ENCODE measurements around the gene P2RY2.
A peak's percentile ranks its signal among the peaks of the same experiment; 100 is the strongest.
"Not testable (repeated sequence)": the region's sequence is repeated elsewhere in the genome, so short reads cannot be mapped to it uniquely, and the experiment has no call there.

P2RY2 gene

GRCh38 chr11:73271936-73272679 lies 54.0 kb downstream of the P2RY2 start, which contains the start of gene P2RY6:
Gene P2RY6, plus strand, starts transcription at chr11:73272338. Its CDS starts 24,181 bp downstream, at chr11:73296519.
- no peak within 1 kb of the TSS for H3K4me3 Mint-ChIP-seq
- no peaks in the 10 kb centered on the region for H3K36me3 Mint-ChIP-seq
- peak within 1 kb of the TSS; percentile 62 for H3K27ac Mint-ChIP-seq
- H3K27me3 Mint-ChIP-seq, result peaks cover 10 to 15% of the 10 kb centered on the region in 2 donors
- peaks cover 24 to 32% of the 10 kb centered on the region in 2 donors for H3K4me1 Mint-ChIP-seq
- no peaks in the 10 kb centered on the region for H3K9me3 Mint-ChIP-seq
- peak; percentile 50 to 64 for ATAC-seq (replicated peaks)
- no peak for DNase-seq

DNA sequence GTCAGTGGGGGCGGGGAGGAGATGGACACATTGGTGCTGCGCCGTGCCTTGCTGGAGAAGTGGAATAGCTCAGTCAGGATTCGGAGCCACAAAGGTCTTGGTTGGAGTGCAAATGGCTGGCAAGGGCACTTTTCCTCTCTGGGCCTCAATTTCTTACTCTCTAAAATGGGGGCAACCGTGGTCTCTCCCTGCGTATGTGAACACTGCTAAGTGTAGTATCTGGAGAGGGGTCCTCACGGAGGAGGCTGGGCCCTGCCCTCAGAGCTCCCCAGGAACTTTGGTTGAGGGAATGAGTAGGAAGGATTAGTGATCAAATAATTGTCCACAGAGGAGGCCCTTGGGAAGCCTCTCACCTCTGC lies 54.6 kb downstream of the P2RY2 start:
- H3K27me3 Mint-ChIP-seq, result peaks cover 10 to 15% of the 10 kb centered on the region in 2 donors
- peaks cover 24 to 32% of the 10 kb centered on the region in 2 donors for H3K4me1 Mint-ChIP-seq
- DNase-seq, result no peak
- H3K36me3 Mint-ChIP-seq, result no peaks in the 10 kb centered on the region
- H3K9me3 Mint-ChIP-seq, result no peaks in the 10 kb centered on the region
- H3K4me3 Mint-ChIP-seq, result no peak overlapping the region
- no peak overlapping the region for H3K27ac Mint-ChIP-seq
- no peak for ATAC-seq (replicated peaks)

DNA sequence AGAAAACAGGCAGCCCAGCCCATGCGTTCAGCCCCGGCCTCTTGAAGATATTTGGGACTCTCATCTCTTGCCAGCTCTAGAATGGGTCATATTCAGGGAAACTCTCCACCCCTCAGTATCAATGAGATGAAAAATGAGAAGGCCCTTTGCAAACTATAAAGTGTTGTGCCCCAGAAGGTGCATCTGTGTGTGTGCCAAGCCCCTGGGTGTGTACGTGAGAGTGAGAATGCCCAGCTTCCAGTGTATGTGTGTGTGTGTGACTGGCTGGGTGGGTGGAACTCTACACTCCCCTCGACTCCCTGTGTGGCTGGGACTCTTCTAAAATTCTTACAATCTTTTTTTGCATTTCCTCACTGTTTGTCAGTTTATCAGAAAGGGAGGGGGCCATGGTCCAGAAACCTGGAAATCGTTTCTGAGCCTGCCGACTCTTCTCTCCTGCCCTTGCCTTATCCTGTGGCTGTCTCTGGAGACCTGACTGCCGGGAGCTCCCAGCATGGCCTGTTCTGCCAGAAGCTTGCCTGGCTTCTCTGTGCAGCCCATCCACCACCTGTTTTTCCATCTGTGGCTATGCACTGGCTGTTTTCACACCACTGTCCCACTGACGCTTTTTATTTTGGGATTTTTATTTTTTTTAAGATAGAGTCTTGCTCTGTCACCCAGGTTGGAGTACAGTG lies 55.3 kb downstream of the P2RY2 start:
- no peaks in the 10 kb centered on the region for H3K36me3 Mint-ChIP-seq
- H3K9me3 Mint-ChIP-seq, result no peaks in the 10 kb centered on the region
- ATAC-seq (replicated peaks) (no peak), DNase-seq (no peak)
- H3K4me3 Mint-ChIP-seq, result no peak overlapping the region
- H3K27me3 Mint-ChIP-seq, result peaks cover 6 to 15% of the 10 kb centered on the region in 2 donors
- peaks cover 24 to 32% of the 10 kb centered on the region in 2 donors for H3K4me1 Mint-ChIP-seq
- no peak overlapping the region for H3K27ac Mint-ChIP-seq

- not testable (repeated sequence) for H3K27me3 Mint-ChIP-seq; ATAC-seq (replicated peaks); DNase-seq; H3K36me3 Mint-ChIP-seq; H3K4me3 Mint-ChIP-seq; H3K9me3 Mint-ChIP-seq
- peak overlapping the region; percentile 80 for H3K27ac Mint-ChIP-seq
- H3K4me1 Mint-ChIP-seq, result peaks cover 21 to 27% of the 10 kb centered on the region in 2 donors
Observed at GRCh38 chr11:73274191-73274590, 56.1 kb downstream of the P2RY2 start.

GRCh38 chr11:73274722-73275380 lies 56.8 kb downstream of the P2RY2 start:
- Mint-ChIP-seq H3K27ac (no peak overlapping the region), H3K9me3 (no peaks in the 10 kb centered on the region), H3K4me3 (no peak overlapping the region), H3K27me3 (peaks cover 3% of the 10 kb centered on the region in 2 donors), H3K4me1 (peaks cover 19 to 23% of the 10 kb centered on the region in 2 donors), H3K36me3 (no peaks in the 10 kb centered on the region)
- DNase-seq (no peak), ATAC-seq (replicated peaks) (peak in 1 of 2 donors; percentile 22)

DNA sequence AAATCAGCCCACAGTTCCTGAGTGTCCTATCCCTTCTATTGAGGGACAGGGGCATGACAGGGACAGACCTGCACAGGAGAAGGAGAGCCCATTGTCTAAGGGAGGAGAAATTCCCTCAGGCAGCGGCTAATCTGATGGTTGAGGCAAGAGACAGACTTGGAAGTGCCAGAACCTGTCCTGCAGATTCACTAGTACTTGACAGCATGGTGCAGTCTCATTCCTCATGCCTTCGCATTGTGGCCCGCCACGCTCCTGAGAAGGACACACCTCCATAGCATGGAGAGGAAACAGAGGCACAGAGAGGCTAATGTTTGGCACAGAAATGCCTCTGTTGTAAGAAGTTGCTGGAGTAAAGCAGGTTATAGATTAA lies 57.3 kb downstream of the P2RY2 start:
- Mint-ChIP-seq H3K4me1 (peaks cover 14 to 20% of the 10 kb centered on the region in 2 donors), H3K9me3 (no peaks in the 10 kb centered on the region), H3K36me3 (no peaks in the 10 kb centered on the region), H3K27ac (no peak overlapping the region), H3K27me3 (no peaks in the 10 kb centered on the region), H3K4me3 (no peak overlapping the region)
- DNase-seq (no peak), ATAC-seq (replicated peaks) (no peak)

GRCh38 chr11:73277467-73277866 lies 59.4 kb downstream of the P2RY2 start:
- no peaks in the 10 kb centered on the region for H3K36me3 Mint-ChIP-seq
- peaks cover 15 to 18% of the 10 kb centered on the region in 2 donors for H3K4me1 Mint-ChIP-seq
- DNase-seq (no peak), ATAC-seq (replicated peaks) (no peak)
- no peak overlapping the region for H3K27ac Mint-ChIP-seq
- H3K9me3 Mint-ChIP-seq, result no peaks in the 10 kb centered on the region
- H3K4me3 Mint-ChIP-seq, result no peak overlapping the region
- no peaks in the 10 kb centered on the region for H3K27me3 Mint-ChIP-seq

GRCh38 chr11:73280626-73281025 lies 62.5 kb downstream of the P2RY2 start:
- H3K27me3 Mint-ChIP-seq, result no peaks in the 10 kb centered on the region
- no peaks in the 10 kb centered on the region for H3K9me3 Mint-ChIP-seq
- DNase-seq, result no peak
- ATAC-seq (replicated peaks), result peak in 1 of 2 donors; percentile 12
- H3K27ac Mint-ChIP-seq, result peak overlapping the region; percentile 59
- no peaks in the 10 kb centered on the region for H3K36me3 Mint-ChIP-seq
- H3K4me3 Mint-ChIP-seq, result no peak overlapping the region
- H3K4me1 Mint-ChIP-seq, result peaks cover 13 to 21% of the 10 kb centered on the region in 2 donors

- no peaks in the 10 kb centered on the region for H3K9me3 Mint-ChIP-seq
- H3K4me3 Mint-ChIP-seq, result no peak overlapping the region
- no peak overlapping the region for H3K27ac Mint-ChIP-seq
- no peaks in the 10 kb centered on the region for H3K27me3 Mint-ChIP-seq
- peaks cover 13 to 21% of the 10 kb centered on the region in 2 donors for H3K4me1 Mint-ChIP-seq
- DNase-seq (no peak), ATAC-seq (replicated peaks) (peak in 1 of 2 donors; percentile 17)
- no peaks in the 10 kb centered on the region for H3K36me3 Mint-ChIP-seq
Observed at GRCh38 chr11:73281201-73281741, 63.2 kb downstream of the P2RY2 start.

DNA sequence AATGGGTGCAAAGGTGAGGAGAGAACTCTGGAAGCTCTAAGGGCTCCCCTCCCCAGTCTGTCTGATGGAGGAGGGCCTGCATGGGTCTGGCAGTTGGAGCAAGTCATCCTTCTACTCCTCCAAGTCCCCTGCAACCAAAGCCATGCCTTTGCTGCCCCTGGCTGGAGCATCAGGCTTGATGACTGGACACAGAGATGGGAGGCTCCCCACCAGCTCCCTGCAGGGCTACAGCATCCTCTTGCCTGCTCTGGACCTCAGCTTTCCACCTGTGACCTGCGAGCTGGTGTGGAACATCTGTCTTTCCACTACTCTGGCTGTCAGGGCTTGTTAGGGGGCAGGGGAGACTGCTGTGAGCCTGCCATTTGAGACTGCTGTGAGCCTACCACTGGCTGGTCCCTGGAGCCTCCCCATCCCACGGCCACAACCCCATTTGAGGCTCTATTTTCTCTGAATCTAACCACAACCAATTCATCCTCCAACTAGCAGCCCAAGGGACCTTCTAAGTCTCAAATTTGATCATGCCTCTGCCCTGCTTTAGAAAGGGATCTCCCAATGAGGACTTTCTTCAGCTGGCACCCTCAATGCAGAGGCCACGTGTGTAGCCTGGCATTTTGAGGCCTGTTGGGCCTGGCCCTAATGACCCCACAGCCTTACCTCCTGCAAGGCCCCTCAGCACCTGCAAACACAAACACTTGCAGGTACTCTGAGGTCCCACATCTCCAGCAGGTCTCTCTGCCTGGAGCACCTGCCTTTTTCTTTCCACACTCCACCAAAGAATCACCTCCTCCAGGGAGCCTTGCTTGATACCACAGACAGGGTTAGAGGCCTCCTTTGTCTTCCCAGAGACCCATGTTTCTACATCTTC lies 63.9 kb downstream of the P2RY2 start:
- Mint-ChIP-seq H3K27ac (peak overlapping the region; percentile 74), H3K9me3 (no peaks in the 10 kb centered on the region), H3K27me3 (no peaks in the 10 kb centered on the region), H3K36me3 (no peaks in the 10 kb centered on the region), H3K4me1 (peaks cover 17 to 27% of the 10 kb centered on the region in 2 donors), H3K4me3 (no peak overlapping the region)
- ATAC-seq (replicated peaks) (peak; percentile 74 to 85), DNase-seq (no peak)

DNA sequence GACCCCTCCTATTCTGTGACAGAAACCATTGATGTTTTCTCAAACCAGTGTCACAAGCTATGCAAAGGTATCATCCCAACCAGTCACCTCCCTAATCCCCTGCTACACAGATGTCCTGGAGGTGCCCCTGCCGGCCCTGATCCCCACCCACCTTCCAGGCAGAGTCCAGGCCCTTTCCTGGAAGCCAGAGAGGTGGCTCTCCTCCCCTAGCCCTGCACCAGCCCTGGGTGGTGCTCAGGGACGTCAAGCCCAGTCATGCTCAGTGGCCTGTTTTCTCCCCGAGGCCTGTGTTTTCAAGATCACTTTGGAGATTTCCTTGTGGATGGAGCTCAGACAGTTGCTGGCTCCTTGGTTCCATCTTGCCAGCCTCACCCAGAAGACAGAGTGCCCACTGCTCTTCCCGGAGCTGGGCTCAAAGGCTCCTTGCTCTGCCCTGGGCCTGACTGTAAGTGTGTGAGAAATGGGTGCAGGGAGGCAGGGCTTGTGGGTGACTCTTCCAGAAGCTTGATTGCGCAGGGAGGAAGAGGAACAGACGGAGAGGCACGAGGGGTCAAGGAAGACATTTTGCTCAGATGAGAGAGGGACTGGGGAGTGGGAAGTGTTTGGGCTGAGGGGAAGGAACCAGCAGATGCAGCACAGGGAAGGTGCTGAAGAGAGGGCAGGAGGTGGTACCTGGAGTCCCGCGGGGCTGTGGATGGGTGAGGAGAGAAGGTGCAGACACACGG lies 65.4 kb downstream of the P2RY2 start:
- ATAC-seq (replicated peaks) (no peak), DNase-seq (no peak)
- Mint-ChIP-seq H3K4me3 (no peak overlapping the region), H3K27ac (peak overlapping the region; percentile 28), H3K36me3 (no peaks in the 10 kb centered on the region), H3K27me3 (no peaks in the 10 kb centered on the region), H3K4me1 (peaks cover 30 to 41% of the 10 kb centered on the region in 2 donors), H3K9me3 (no peaks in the 10 kb centered on the region)

GRCh38 chr11:73284106-73284505 lies 66.0 kb downstream of the P2RY2 start:
- Mint-ChIP-seq H3K4me3 (no peak overlapping the region), H3K27me3 (no peaks in the 10 kb centered on the region), H3K9me3 (no peaks in the 10 kb centered on the region), H3K36me3 (no peaks in the 10 kb centered on the region), H3K27ac (no peak overlapping the region), H3K4me1 (peaks cover 35 to 47% of the 10 kb centered on the region in 2 donors)
- ATAC-seq (replicated peaks) (no peak), DNase-seq (no peak)

DNA sequence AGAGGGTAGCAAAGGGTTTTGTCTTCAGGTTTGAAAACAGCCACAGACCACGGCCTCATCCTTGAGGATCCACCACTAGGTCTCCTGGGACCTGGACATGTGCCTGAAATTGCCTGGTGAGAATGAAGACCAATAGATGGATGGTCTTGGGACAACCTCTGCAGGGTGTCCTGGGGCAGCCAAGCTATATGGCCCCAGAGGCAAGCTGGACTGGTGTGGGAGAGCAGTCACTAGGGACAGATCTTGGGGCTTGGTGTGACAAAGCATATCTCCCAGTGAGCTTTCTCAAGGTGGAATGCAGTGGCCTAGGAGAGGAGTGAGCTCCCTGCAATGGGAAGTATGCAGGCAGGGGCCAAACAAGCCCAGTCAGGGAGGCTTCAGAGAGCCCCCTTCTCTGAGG lies 67.6 kb downstream of the P2RY2 start:
- Mint-ChIP-seq H3K27me3 (no peaks in the 10 kb centered on the region), H3K36me3 (no peaks in the 10 kb centered on the region), H3K4me1 (peaks cover 45 to 58% of the 10 kb centered on the region in 2 donors), H3K4me3 (no peak overlapping the region), H3K27ac (no peak overlapping the region), H3K9me3 (no peaks in the 10 kb centered on the region)
- DNase-seq (no peak), ATAC-seq (replicated peaks) (no peak)
